Endothelial cell (in vitro differentiated cells): ENCODE data around the gene KARS1. TPM values are rescaled to one million over a fixed set of nuclear protein-coding genes. Genes with fewer than 3 reads are reported as not detected.

Source experiments
- DNase-seq: peaks from one replicate; pipeline ENCODE4 v3.0.0; 2021; ENCODE audit warnings: low spot score
- H3K27ac Mint-ChIP-seq: one replicate; pipeline ENCODE4 v1.8.0; 2021; ENCODE audit warnings: mixed read lengths, inconsistent platforms; ENCODE audit not compliant: unreplicated experiment
- H3K27me3 Mint-ChIP-seq: one replicate; pipeline ENCODE4 v1.8.0; 2021; ENCODE audit warnings: mild to moderate bottlenecking, moderate library complexity, mixed read lengths, inconsistent platforms; ENCODE audit not compliant: unreplicated experiment
- H3K36me3 Mint-ChIP-seq: one replicate; pipeline ENCODE4 v1.8.0; 2021; ENCODE audit warnings: mild to moderate bottlenecking, low read depth, mixed read lengths, inconsistent platforms; ENCODE audit not compliant: unreplicated experiment
- H3K4me1 Mint-ChIP-seq: one replicate; pipeline ENCODE4 v1.8.0; 2021; ENCODE audit warnings: mild to moderate bottlenecking, mixed read lengths, inconsistent platforms; ENCODE audit not compliant: unreplicated experiment
- H3K4me3 Mint-ChIP-seq: one replicate; pipeline ENCODE4 v1.8.0; 2021; ENCODE audit warnings: mild to moderate bottlenecking, mixed read lengths, inconsistent platforms; ENCODE audit not compliant: unreplicated experiment
- H3K9me3 Mint-ChIP-seq: one replicate; pipeline ENCODE4 v1.8.0; 2021; ENCODE audit warnings: mixed read lengths, inconsistent platforms; ENCODE audit not compliant: unreplicated experiment
- CTCF ChIP-seq: fragments of 200-600 bp; sonication (generic); IDR thresholded peaks from one replicate; pipeline ENCODE4 v1.5.0; 2021; ENCODE audit warnings: antibody characterized with exemption; ENCODE audit not compliant: unreplicated experiment
- total RNA-seq: library from RNA; stranded (reverse); fragmentation: NEBNext Ultra II Directional; extraction: Animal tissue kit (Norgen Biotek cat#: 25700); gene quantifications from one replicate; pipeline ENCODE4 v1.2.1, GENCODE V29; 2021; ENCODE audit not compliant: unreplicated experiment

KARS1 gene
- total RNA-seq, 1 donor from 2014 or later, result 161 TPM

GRCh38 chr16:75635036-75635435, 12.4 kb downstream of the KARS1 start:
- H3K9me3 Mint-ChIP-seq, result no peaks in the 10 kb centered on the region
- no peak for TF ChIP-seq CTCF
- peaks cover 62% of the 10 kb centered on the region for H3K36me3 Mint-ChIP-seq
- no peak for DNase-seq
- no peak overlapping the region for H3K4me3 Mint-ChIP-seq
- H3K27ac Mint-ChIP-seq, result no peak overlapping the region
- peaks cover 5% of the 10 kb centered on the region for H3K27me3 Mint-ChIP-seq
- no peaks in the 10 kb centered on the region for H3K4me1 Mint-ChIP-seq

GRCh38 chr16:75632857-75633256, 14.6 kb downstream of the KARS1 start:
- no peak for DNase-seq
- no peaks in the 10 kb centered on the region for H3K9me3 Mint-ChIP-seq
- TF ChIP-seq CTCF, result no peak
- peaks cover 19% of the 10 kb centered on the region for H3K4me1 Mint-ChIP-seq
- H3K36me3 Mint-ChIP-seq, result peaks cover 66% of the 10 kb centered on the region
- peaks cover 14% of the 10 kb centered on the region for H3K27me3 Mint-ChIP-seq
- H3K4me3 Mint-ChIP-seq, result peak overlapping the region; percentile 68
- no peak overlapping the region for H3K27ac Mint-ChIP-seq

GRCh38 chr16:75630052-75630451, 17.4 kb downstream of the KARS1 start:
- TF ChIP-seq CTCF, result no peak
- H3K4me3 Mint-ChIP-seq, result peak overlapping the region; percentile 75
- DNase-seq, result no peak
- H3K27me3 Mint-ChIP-seq, result peaks cover 23% of the 10 kb centered on the region
- H3K36me3 Mint-ChIP-seq, result peaks cover 73% of the 10 kb centered on the region
- peak overlapping the region; percentile 97 for H3K27ac Mint-ChIP-seq
- peaks cover 46% of the 10 kb centered on the region for H3K4me1 Mint-ChIP-seq
- H3K9me3 Mint-ChIP-seq, result no peaks in the 10 kb centered on the region

GRCh38 chr16:75629132-75629531, 18.3 kb downstream of the KARS1 start:
- Mint-ChIP-seq H3K9me3 (no peaks in the 10 kb centered on the region), H3K36me3 (peaks cover 77% of the 10 kb centered on the region), H3K4me3 (peak overlapping the region; percentile 85), H3K27me3 (peaks cover 25% of the 10 kb centered on the region), H3K27ac (peak overlapping the region; percentile 97), H3K4me1 (peaks cover 53% of the 10 kb centered on the region)
- TF ChIP-seq CTCF, result no peak
- no peak for DNase-seq

GRCh38 chr16:75628351-75628750, 19.1 kb downstream of the KARS1 start:
- H3K4me3 Mint-ChIP-seq, result peak overlapping the region; percentile 79
- peak; percentile 33 for DNase-seq
- peaks cover 77% of the 10 kb centered on the region for H3K36me3 Mint-ChIP-seq
- no peak for TF ChIP-seq CTCF
- peaks cover 53% of the 10 kb centered on the region for H3K4me1 Mint-ChIP-seq
- H3K27ac Mint-ChIP-seq, result peak overlapping the region; percentile 97
- no peaks in the 10 kb centered on the region for H3K9me3 Mint-ChIP-seq
- peaks cover 27% of the 10 kb centered on the region for H3K27me3 Mint-ChIP-seq
